ENCODE measurements around the gene IFI27L1.

The IFI27L1 gene

GRCh38 chr14:94079891-94080620, 1.1 kb upstream of the IFI27L1 start:
- DNase-seq (ENCODE audit: low spot score) (peak; percentile 20), FAIRE-seq (no peak)

GRCh38 chr14:94081386-94081820, 293 bp downstream of the IFI27L1 start:
- DNase-seq (ENCODE audit: low spot score) (no peak), FAIRE-seq (no peak)

GRCh38 chr14:94087891-94088290, 6.8 kb downstream of the IFI27L1 start:
- no peak for DNase-seq (ENCODE audit: low spot score)
- no peak for FAIRE-seq

- no peak for FAIRE-seq
- DNase-seq (ENCODE audit: low spot score) = no peak
Observed at GRCh38 chr14:94088516-94088915, 7.4 kb downstream of the IFI27L1 start.

GRCh38 chr14:94089479-94089878, 8.4 kb downstream of the IFI27L1 start:
- DNase-seq (ENCODE audit: low spot score) (no peak), FAIRE-seq (no peak)

GRCh38 chr14:94093418-94093817, 12.3 kb downstream of the IFI27L1 start:
- no peak for DNase-seq (ENCODE audit: low spot score)
- no peak for FAIRE-seq

GRCh38 chr14:94097091-94097490, 16.0 kb downstream of the IFI27L1 start:
- DNase-seq (ENCODE audit: low spot score) (no peak), FAIRE-seq (no peak)

GRCh38 chr14:94098326-94098992, 17.3 kb downstream of the IFI27L1 start:
- DNase-seq (ENCODE audit: low spot score) (no peak), FAIRE-seq (no peak)

GRCh38 chr14:94099006-94099405, 17.9 kb downstream of the IFI27L1 start:
- no peak for DNase-seq (ENCODE audit: low spot score)

GRCh38 chr14:94100847-94101246, 19.7 kb downstream of the IFI27L1 start:
- FAIRE-seq (no peak), DNase-seq (ENCODE audit: low spot score) (peak; percentile 31)

More at GRCh38 chr14:94099006-94099405, 17.9 kb downstream of the IFI27L1 start:
- FAIRE-seq = no peak

GRCh38 chr14:94101748-94102147, 20.6 kb downstream of the IFI27L1 start:
- no peak for FAIRE-seq

GRCh38 chr14:94102768-94103482, 21.8 kb downstream of the IFI27L1 start:
- DNase-seq (ENCODE audit: low spot score) = no peak
- FAIRE-seq = no peak

More at GRCh38 chr14:94101748-94102147, 20.6 kb downstream of the IFI27L1 start:
- no peak for DNase-seq (ENCODE audit: low spot score)

- FAIRE-seq (no peak), DNase-seq (ENCODE audit: low spot score) (no peak)
Observed at GRCh38 chr14:94103554-94104150, 22.5 kb downstream of the IFI27L1 start.

GRCh38 chr14:94104731-94105130, 23.6 kb downstream of the IFI27L1 start:
- FAIRE-seq (no peak), DNase-seq (ENCODE audit: low spot score) (no peak)

- DNase-seq (ENCODE audit: low spot score) (no peak), FAIRE-seq (no peak)
Observed at GRCh38 chr14:94109915-94110250, 28.8 kb downstream of the IFI27L1 start.

- FAIRE-seq (no peak), DNase-seq (ENCODE audit: low spot score) (no peak)
Observed at GRCh38 chr14:94110552-94111181, 29.6 kb downstream of the IFI27L1 start, which contains the start of gene IFI27. Gene IFI27, plus strand, starts transcription at chr14:94110736.

- FAIRE-seq (no peak), DNase-seq (ENCODE audit: low spot score) (no peak)
Observed at GRCh38 chr14:94111276-94112095, 30.4 kb downstream of the IFI27L1 start.

GRCh38 chr14:94112513-94113063, 31.5 kb downstream of the IFI27L1 start:
- DNase-seq (ENCODE audit: low spot score) (no peak), FAIRE-seq (no peak)

GRCh38 chr14:94113073-94113472, 32.0 kb downstream of the IFI27L1 start:
- no peak for DNase-seq (ENCODE audit: low spot score)
- FAIRE-seq = no peak

GRCh38 chr14:94113490-94113889, 32.4 kb downstream of the IFI27L1 start:
- no peak for DNase-seq (ENCODE audit: low spot score)

More at GRCh38 chr14:94113490-94113889, 32.4 kb downstream of the IFI27L1 start:
- no peak for FAIRE-seq
